Measurements from ENCODE around the gene LETMD1.
A peak's percentile ranks its signal among the peaks of the same experiment; 100 is the strongest.

The LETMD1 gene

DNA sequence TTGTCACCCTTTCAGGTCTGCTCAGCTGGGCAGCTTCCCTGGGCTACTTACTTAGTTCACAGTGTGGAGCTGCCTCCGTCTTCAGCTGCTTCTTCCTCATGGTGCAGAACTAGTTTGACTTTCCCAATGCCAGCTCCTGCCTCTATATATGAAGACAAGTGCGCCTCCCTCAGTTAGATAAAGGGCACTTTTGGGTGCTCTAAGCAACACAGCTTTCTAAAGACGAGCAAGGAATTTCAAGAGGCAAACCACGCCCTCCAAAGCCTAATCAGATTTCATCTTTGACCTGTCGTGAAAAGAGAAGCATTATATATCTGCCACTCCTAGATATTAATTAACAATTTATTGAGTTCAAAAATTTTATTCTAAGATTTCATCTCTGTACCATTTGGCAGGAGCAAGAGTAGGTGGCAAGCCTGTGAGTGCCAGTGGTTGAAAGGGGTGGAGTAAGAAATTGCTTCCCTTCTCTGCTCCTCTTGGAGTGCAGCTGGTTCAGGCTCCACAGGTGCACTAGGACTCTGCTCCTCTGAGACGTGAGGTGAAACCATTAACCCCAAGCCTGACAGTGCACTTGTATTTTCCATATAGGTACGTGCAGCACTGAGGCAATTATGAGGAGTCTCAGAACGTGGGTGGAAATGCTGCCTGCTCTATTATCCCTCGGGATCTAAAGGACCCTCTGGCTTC, 19.9 kb upstream of the LETMD1 start:
- Histone ChIP-seq H3K27me3 (ENCODE audit: control insufficient read depth in 1 of 2, insufficient read depth in 2 of 2, low read length in 2 of 2) (peaks cover 0 to 5% of the 10 kb centered on the region in 2 donors), H3K36me3 (ENCODE audit: insufficient read depth, low read length) (no peaks in the 10 kb centered on the region), H3K27ac (ENCODE audit: low read depth, low read length) (no peak overlapping the region), H3K4me1 (ENCODE audit: insufficient read depth, low read length) (peaks cover 7% of the 10 kb centered on the region), H3K4me3 (ENCODE audit: low read depth in 1 of 2, low read length in 2 of 2) (no peak overlapping the region), H3K9me3 (ENCODE audit: low read length) (no peaks in the 10 kb centered on the region), H3K9ac (ENCODE audit: low read length) (no peak overlapping the region)

DNA sequence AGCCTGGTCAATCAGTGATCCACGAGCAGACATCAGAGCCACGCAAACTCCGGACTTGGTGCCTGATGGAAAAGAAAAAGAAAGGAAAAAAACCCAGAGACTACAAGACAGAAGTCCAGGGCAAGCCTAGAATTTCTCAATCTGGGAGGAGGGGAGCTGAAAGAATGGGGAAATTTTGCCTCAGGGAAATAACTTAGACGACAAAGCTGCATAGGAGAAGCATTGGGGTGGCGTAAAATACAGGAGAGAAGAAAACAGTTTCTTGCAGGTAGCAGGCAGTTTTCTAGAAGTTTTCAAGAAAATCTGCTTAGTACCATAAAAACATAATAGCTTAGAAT, 19.3 kb upstream of the LETMD1 start:
- H3K9ac ChIP-seq (ENCODE audit: low read length) = no peak overlapping the region
- no peaks in the 10 kb centered on the region for H3K9me3 ChIP-seq (ENCODE audit: low read length)
- peaks cover 7% of the 10 kb centered on the region for H3K4me1 ChIP-seq (ENCODE audit: insufficient read depth, low read length)
- no peaks in the 10 kb centered on the region for H3K36me3 ChIP-seq (ENCODE audit: insufficient read depth, low read length)
- H3K4me3 ChIP-seq (ENCODE audit: low read depth in 1 of 2, low read length in 2 of 2) = no peak overlapping the region
- no peak overlapping the region for H3K27ac ChIP-seq (ENCODE audit: low read depth, low read length)
- H3K27me3 ChIP-seq (ENCODE audit: control insufficient read depth in 1 of 2, insufficient read depth in 2 of 2, low read length in 2 of 2) = peaks cover 0 to 5% of the 10 kb centered on the region in 2 donors

DNA sequence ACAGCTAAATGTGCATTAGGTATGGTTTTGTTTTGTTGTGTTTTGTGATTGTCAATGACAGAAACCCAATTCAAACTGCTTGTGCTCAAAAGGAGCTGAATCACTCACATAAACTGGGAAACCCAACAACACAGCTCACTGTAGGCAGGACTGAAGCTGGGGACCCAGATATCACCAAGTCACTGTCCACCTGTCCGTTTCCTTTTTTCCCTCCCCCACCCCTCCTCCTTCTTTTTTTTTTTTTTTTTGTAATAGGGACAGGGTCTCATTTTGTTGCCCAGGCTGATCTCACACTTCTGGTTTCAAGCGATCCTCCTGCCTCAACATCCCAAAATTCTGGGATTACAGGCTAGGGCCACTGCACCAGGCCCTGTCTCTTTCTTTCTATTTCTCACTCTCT, 15.1 kb upstream of the LETMD1 start:
- no peak overlapping the region for H3K9ac ChIP-seq (ENCODE audit: low read length)
- H3K4me1 ChIP-seq (ENCODE audit: insufficient read depth, low read length) = no peaks in the 10 kb centered on the region
- no peak overlapping the region for H3K4me3 ChIP-seq (ENCODE audit: low read depth in 1 of 2, low read length in 2 of 2)

DNA sequence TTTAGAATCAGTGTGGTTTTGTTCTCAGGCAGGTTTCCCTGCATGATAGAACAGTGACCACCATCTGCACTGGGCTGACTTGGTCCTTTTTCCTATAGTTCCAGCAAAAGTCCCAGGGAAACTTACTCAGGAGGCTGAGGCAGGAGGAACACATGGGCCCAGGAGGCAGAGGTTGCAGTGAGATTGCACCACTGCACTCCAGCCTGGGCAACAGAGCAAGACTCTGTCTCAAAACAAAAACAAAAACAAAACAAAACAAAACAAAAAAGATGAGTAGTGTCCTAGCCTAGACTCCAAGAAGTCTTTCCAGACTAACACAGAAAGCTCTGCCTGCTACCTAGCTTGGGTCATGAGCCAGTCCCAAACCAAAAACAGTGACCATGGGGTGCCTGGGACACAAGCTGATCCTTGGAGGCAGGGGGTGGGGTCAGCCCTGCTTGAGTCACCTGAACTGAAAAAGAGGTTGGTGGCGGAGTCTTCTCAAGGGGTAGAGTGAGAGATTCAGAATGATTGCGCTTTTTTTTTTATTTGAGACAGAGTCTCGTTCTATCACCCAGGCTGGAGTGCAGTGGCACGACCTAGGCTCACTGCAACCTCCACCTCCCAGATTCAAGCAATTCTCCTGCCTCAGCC, 14.6 kb upstream of the LETMD1 start:
- no peaks in the 10 kb centered on the region for H3K36me3 ChIP-seq (ENCODE audit: insufficient read depth, low read length)
- H3K9me3 ChIP-seq (ENCODE audit: low read length) = no peaks in the 10 kb centered on the region
- H3K9ac ChIP-seq (ENCODE audit: low read length) = no peak overlapping the region
- no peak overlapping the region for H3K4me3 ChIP-seq (ENCODE audit: low read depth in 1 of 2, low read length in 2 of 2)
- no peaks in the 10 kb centered on the region for H3K4me1 ChIP-seq (ENCODE audit: insufficient read depth, low read length)
- H3K27ac ChIP-seq (ENCODE audit: low read depth, low read length) = no peak overlapping the region
- peaks cover 0 to 3% of the 10 kb centered on the region in 2 donors for H3K27me3 ChIP-seq (ENCODE audit: control insufficient read depth in 1 of 2, insufficient read depth in 2 of 2, low read length in 2 of 2)

More for the DNA sequence above, 15.1 kb upstream of the LETMD1 start:
- Histone ChIP-seq H3K27me3 (ENCODE audit: control insufficient read depth in 1 of 2, insufficient read depth in 2 of 2, low read length in 2 of 2) (peaks cover 0 to 5% of the 10 kb centered on the region in 2 donors), H3K9me3 (ENCODE audit: low read length) (no peaks in the 10 kb centered on the region), H3K27ac (ENCODE audit: low read depth, low read length) (no peak overlapping the region), H3K36me3 (ENCODE audit: insufficient read depth, low read length) (no peaks in the 10 kb centered on the region)

DNA sequence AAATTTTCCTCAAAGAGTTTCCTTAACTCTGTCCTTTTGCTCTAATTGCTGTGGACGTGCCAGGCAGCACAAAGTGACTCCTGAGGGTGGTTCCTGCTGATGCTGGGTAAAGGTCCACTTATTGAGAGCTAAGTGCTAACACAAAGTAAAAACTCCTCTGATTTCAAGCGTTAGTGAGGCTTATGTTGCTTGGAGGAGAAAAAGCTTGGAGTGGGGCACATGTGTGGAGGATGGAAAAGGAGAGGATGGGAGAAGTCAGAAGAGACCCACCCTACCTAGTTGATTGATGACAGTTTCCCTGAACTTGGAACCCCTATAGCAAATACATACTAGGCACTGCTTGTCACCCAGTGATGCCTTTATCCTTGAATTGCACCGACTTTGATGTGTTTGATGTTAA, 11.8 kb upstream of the LETMD1 start:
- Histone ChIP-seq H3K9me3 (ENCODE audit: low read length) (no peaks in the 10 kb centered on the region), H3K4me1 (ENCODE audit: insufficient read depth, low read length) (no peaks in the 10 kb centered on the region), H3K4me3 (ENCODE audit: low read depth in 1 of 2, low read length in 2 of 2) (no peak overlapping the region), H3K36me3 (ENCODE audit: insufficient read depth, low read length) (no peaks in the 10 kb centered on the region), H3K27me3 (ENCODE audit: control insufficient read depth in 1 of 2, insufficient read depth in 2 of 2, low read length in 2 of 2) (no peaks in the 10 kb centered on the region), H3K27ac (ENCODE audit: low read depth, low read length) (no peak overlapping the region), H3K9ac (ENCODE audit: low read length) (no peak overlapping the region)

DNA sequence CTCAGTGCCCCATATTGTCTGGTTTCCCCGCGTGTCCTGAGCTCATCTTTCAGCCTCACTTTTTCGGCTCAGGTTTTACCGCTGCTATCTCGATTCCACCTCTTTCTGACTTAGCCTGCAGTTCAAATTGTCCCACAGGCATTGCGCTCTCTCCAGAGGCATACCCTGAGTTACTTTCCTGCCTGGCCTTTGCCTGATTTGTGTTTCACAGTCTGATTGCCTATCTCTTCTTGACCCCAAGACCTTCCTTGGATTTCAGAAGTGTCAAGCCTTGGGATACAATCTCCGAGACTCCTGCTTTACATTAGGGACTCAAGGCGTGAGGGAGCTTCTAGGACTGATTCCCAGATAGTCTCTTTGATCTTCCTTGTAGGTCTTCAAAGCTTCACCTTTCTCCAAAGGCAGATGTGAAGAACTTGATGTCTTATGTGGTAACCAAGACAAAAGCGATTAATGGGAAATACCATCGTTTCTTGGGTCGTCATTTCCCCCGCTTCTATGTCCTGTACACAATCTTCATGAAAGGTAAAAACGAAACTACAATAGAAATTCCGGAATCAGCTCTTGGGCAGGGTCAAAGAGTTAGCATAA, 629 bp downstream of the LETMD1 start:
- H3K27me3 ChIP-seq (ENCODE audit: control insufficient read depth in 1 of 2, insufficient read depth in 2 of 2, low read length in 2 of 2) = no peaks in the 10 kb centered on the region
- H3K9ac ChIP-seq (ENCODE audit: low read length) = peak overlapping the region; percentile 97
- peaks cover 23% of the 10 kb centered on the region for H3K4me1 ChIP-seq (ENCODE audit: insufficient read depth, low read length)
- H3K27ac ChIP-seq (ENCODE audit: low read depth, low read length) = peak overlapping the region; percentile 95
- no peaks in the 10 kb centered on the region for H3K9me3 ChIP-seq (ENCODE audit: low read length)
- H3K4me3 ChIP-seq (ENCODE audit: low read depth in 1 of 2, low read length in 2 of 2) = peak overlapping the region; percentile 59 to 98
- peaks cover 11% of the 10 kb centered on the region for H3K36me3 ChIP-seq (ENCODE audit: insufficient read depth, low read length)

DNA sequence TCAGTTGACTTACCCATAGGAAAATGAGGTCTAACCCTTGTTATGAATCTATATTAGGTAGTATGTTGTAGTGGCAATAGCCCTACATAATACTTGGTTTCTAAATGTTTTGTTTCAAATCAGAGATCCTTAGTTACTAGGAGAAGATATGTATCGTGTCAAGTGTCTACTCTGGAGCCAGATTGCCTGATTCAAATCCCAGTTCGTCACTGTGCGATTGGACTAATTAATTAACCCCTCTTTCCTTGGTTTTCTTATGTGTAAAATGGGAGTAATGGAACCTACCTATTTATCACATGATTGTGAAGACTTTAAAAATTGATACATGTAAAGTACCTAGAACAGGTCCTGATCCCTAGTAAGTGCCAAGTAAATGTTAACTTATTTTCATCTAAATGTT, 1.4 kb downstream of the LETMD1 start:
- H3K27me3 ChIP-seq (ENCODE audit: control insufficient read depth in 1 of 2, insufficient read depth in 2 of 2, low read length in 2 of 2) = no peaks in the 10 kb centered on the region
- no peaks in the 10 kb centered on the region for H3K9me3 ChIP-seq (ENCODE audit: low read length)
- H3K4me3 ChIP-seq (ENCODE audit: low read depth in 1 of 2, low read length in 2 of 2) = peak overlapping the region in 1 of 2 donors; percentile 98
- H3K9ac ChIP-seq (ENCODE audit: low read length) = no peak overlapping the region
- peaks cover 19% of the 10 kb centered on the region for H3K36me3 ChIP-seq (ENCODE audit: insufficient read depth, low read length)
- peaks cover 23% of the 10 kb centered on the region for H3K4me1 ChIP-seq (ENCODE audit: insufficient read depth, low read length)
- H3K27ac ChIP-seq (ENCODE audit: low read depth, low read length) = no peak overlapping the region

DNA sequence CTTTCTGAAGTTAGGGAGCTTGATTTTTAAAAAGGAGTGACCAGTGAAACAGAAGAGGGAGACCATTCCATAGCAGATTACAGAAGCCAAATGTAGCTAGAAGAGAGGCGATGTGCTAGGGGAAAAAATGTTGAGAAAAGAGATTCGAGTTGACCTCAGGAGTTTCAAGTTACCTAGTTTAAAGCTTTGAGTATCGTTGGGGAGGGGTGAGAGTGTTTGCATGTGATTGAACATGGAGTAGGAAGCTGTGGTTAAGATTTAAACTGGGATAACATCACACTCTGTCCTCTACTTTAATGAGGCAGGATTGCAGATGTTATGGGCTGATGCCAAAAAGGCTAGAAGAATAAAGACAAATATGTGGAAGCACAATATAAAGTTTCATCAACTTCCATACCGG, 3.7 kb downstream of the LETMD1 start:
- Histone ChIP-seq H3K27me3 (ENCODE audit: control insufficient read depth in 1 of 2, insufficient read depth in 2 of 2, low read length in 2 of 2) (no peaks in the 10 kb centered on the region), H3K27ac (ENCODE audit: low read depth, low read length) (no peak overlapping the region), H3K36me3 (ENCODE audit: insufficient read depth, low read length) (peaks cover 36% of the 10 kb centered on the region), H3K9me3 (ENCODE audit: low read length) (no peaks in the 10 kb centered on the region), H3K9ac (ENCODE audit: low read length) (no peak overlapping the region), H3K4me3 (ENCODE audit: low read depth in 1 of 2, low read length in 2 of 2) (no peak overlapping the region), H3K4me1 (ENCODE audit: insufficient read depth, low read length) (peaks cover 21% of the 10 kb centered on the region)

DNA sequence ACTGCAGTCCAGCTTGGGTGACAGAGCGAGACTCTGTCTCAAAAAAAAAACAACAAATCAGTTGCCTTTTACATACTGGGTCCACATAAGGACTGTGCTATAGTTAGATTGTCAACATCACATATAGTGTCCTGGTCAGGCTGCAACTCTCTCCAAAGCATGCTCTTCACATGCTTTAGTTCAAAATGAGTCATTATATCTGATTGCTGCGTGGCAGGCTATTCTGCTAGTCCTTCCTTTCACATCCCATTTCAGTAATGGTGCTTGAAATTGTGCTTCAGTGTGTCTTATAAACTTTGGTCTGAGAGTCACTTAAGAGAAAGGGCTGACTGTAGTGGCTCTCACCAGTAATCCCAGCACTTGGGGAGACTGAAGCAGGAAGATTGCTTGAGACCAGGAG, 6.9 kb downstream of the LETMD1 start:
- no peak overlapping the region for H3K9ac ChIP-seq (ENCODE audit: low read length)
- no peaks in the 10 kb centered on the region for H3K4me1 ChIP-seq (ENCODE audit: insufficient read depth, low read length)
- H3K9me3 ChIP-seq (ENCODE audit: low read length) = no peaks in the 10 kb centered on the region
- H3K4me3 ChIP-seq (ENCODE audit: low read depth in 1 of 2, low read length in 2 of 2) = no peak overlapping the region
- no peaks in the 10 kb centered on the region for H3K27me3 ChIP-seq (ENCODE audit: control insufficient read depth in 1 of 2, insufficient read depth in 2 of 2, low read length in 2 of 2)
- H3K27ac ChIP-seq (ENCODE audit: low read depth, low read length) = no peak overlapping the region
- peaks cover 63% of the 10 kb centered on the region for H3K36me3 ChIP-seq (ENCODE audit: insufficient read depth, low read length)

DNA sequence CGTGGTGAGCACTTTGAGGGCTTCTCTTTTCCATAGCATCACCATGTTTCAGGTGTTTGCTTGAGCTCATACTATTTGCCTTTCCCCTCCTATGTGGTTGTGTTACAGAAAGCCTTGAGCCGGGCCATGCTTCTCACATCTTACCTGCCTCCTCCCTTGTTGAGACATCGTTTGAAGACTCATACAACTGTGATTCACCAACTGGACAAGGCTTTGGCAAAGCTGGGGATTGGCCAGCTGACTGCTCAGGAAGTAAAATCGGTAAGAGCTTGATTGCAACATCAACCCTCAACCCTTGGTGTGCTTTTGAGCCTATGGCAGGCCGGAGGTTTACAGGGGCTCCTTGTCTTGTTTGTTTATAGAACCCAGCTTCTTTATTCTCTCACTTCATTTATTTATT, 8.1 kb downstream of the LETMD1 start:
- Histone ChIP-seq H3K9me3 (ENCODE audit: low read length) (no peaks in the 10 kb centered on the region), H3K4me1 (ENCODE audit: insufficient read depth, low read length) (no peaks in the 10 kb centered on the region), H3K36me3 (ENCODE audit: insufficient read depth, low read length) (peaks cover 69% of the 10 kb centered on the region), H3K4me3 (ENCODE audit: low read depth in 1 of 2, low read length in 2 of 2) (no peak overlapping the region), H3K27ac (ENCODE audit: low read depth, low read length) (no peak overlapping the region), H3K9ac (ENCODE audit: low read length) (no peak overlapping the region), H3K27me3 (ENCODE audit: control insufficient read depth in 1 of 2, insufficient read depth in 2 of 2, low read length in 2 of 2) (no peaks in the 10 kb centered on the region)

DNA sequence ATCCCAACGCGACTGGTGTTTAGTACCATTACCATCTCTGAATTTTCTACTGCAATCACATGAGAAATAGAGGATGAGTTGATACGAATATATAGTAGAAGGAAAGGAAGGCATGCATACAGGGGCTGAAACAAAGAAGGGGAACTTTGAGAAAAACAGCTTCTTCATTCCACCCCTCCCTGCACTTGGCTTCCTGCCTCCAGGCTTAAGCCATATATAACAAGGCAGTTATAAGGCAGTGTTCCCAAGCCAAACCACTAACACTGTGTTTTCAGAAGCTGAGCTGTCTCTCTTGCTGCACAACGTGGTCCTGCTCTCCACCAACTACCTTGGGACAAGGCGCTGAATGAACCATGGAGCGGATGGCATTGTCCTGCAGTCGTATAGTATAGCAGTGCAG, 11.0 kb downstream of the LETMD1 start:
- Histone ChIP-seq H3K4me3 (ENCODE audit: low read depth in 1 of 2, low read length in 2 of 2) (no peak overlapping the region), H3K9me3 (ENCODE audit: low read length) (no peaks in the 10 kb centered on the region), H3K9ac (ENCODE audit: low read length) (no peak overlapping the region), H3K27me3 (ENCODE audit: control insufficient read depth in 1 of 2, insufficient read depth in 2 of 2, low read length in 2 of 2) (no peaks in the 10 kb centered on the region), H3K4me1 (ENCODE audit: insufficient read depth, low read length) (no peaks in the 10 kb centered on the region), H3K27ac (ENCODE audit: low read depth, low read length) (no peak overlapping the region), H3K36me3 (ENCODE audit: insufficient read depth, low read length) (peaks cover 83% of the 10 kb centered on the region)

Data from muscle layer of colon (tissue), 2 donors.